GM18508 (cell line): ENCODE data around the gene TSNAX.
"Not testable (repeated sequence)": the region's sequence is repeated elsewhere in the genome, so short reads cannot be mapped to it uniquely, and the experiment has no call there.

Source experiments
- ATAC-seq: cut with Tn5 transposase; IDR thresholded peaks from one replicate; pipeline ENCODE4 v1.9.1; 2021; ENCODE audit warnings: moderate number of reproducible peaks; ENCODE audit not compliant: insufficient read depth, unreplicated experiment

Gene TSNAX

GRCh38 chr1:231528172-231529029 lies at the start of gene TSNAX:
TSS of gene TSNAX (plus strand) at chr1:231528669. CDS start at chr1:231528811, 142 bp downstream.
- ATAC-seq: peak; percentile 82

DNA sequence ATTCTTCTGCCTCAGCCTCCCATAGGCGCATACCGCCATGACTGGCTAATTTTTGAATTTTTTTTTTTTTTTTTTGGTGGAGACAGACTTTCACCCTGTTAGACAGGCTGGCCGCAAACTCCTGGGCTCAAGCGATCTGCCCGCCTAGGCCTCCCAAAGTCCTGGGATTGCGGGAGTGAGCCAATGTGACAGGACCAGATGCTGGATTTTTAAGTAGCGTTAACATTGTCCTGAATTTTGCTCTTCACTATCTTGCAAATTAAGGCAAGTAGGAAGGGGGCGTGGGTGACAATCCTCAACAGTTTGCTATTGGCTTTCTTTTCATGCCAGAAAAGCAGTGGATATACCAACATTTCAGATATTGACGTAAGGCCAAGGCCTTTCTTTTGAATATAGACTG lies 49.7 kb upstream of the TSNAX start:
- ATAC-seq: no peak

- no peak for ATAC-seq
Measured at GRCh38 chr1:231480008-231480407, 48.5 kb upstream of the TSNAX start.

DNA sequence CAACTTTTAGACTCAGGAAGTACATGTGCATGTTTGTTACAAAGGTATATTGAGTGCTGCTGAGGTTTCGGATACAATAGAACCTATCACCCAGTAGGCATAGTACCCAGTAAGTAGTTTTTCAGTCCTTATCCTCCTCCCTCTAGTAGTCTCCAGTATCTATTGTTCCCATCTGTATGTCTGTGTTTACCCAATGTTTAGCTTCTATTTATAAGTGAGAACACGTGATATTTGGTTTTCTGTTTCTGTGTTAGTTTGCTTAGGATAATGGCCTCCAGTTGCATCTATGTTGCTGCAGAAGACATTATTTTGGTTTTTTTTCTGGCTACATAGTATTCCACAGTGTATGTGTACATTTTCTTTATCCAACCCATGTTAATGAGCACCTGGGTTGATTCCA lies 47.2 kb upstream of the TSNAX start:
- ATAC-seq: no peak

DNA sequence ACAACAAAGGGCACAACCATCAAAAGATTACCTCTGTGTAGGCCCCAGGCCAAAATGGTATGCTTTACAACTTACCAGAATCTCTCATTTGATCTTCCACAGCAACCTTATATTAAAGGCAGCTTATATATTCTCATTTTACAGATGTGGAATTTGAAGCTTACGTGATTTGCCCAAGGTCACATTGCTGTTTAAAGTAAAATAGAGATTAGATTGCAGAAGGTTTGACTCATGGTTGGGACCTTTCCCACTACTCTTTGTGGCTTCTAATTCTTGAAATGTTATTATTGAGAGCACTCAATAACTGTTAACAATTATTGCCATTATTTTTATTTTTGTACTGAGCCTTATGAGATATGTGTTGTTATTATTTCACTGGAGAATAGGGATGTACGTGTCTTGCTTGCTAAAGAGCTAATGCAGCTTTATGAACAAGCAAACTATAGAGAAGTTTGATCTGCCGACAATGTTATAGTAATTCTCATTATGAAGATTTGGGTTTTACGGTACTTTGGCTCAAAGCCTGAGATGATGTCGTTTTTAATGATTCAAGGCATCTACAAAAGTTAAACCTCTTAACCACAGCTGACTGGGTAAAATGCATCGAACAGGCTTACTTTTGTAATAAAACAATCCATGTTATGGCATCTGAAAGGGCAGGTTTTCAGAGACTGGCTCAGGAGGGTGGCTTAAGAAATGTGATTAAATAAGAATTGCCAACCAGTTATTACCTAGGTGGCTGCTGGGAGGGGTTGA lies 43.3 kb upstream of the TSNAX start:
- no peak for ATAC-seq

DNA sequence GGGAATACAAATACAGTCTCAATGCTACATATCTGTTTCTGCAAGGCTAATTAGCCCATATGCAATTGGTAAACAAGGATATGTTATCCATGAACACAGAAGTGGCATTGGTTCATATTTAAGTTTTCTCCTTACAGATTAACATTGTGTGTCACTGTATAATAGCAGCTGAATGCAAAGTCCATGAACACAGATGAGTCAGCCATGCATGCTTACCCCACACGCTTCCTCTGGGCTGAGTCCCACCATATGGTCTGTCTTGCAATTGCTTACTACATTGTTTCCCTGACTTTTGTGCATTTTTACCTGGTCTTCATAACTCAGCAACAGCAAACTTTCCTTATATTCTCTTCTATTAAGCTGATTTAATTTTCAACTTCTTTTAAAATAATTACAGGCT lies 41.5 kb upstream of the TSNAX start:
- no peak for ATAC-seq

DNA sequence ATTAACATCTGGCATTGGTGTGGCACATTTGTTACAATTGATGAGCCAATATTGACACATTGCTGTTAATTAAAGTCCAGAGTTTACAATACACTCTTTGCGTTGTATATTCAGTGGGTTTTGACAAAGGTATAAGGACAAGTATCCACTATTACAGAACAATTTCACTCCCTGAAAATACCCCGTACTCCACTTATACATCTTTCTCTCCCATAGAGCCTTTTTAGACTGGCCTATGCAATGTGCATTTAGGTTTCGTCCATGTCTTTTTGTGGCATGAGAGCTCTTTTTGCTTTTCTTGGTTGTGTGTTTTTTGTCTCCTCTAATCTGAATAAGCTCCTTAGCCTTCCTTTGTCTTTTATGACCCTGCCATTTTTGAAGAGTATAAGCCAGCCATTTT lies 40.6 kb upstream of the TSNAX start:
- no peak for ATAC-seq

DNA sequence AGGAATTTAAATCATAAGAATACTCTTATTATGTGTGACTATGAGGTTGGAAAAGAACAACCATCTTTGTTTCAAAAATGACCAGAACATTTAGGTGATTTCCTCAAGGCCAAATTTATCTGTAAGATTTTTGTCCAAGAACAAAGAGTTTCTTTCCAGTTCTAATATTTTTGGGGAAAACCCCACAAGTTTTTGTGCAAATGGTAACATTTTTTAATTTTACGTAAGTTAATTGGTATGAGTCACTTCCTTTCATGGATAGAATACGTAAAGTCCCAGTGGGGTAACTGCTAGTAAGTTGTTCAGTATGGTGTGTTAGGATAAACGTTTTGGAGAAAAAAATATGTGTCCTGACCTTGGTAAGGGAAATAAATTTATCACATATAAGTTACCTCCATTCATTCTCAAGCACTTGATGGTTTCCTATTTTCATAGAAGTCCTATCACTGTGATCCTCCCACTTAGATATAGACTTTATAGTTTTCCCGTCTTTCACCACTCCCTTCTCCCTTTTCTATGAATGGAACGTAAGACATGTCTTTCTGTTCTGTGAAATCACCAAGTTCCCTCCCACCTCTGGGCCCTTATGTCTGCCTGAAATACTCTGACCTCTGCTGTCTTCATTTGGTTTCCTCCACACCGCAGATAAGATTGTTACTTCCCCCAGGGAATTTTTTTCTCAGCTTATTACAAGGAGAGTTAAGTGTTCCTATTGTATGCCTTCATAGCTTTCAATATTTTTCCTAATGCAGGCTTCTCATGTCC lies 34.9 kb upstream of the TSNAX start:
- ATAC-seq: no peak

DNA sequence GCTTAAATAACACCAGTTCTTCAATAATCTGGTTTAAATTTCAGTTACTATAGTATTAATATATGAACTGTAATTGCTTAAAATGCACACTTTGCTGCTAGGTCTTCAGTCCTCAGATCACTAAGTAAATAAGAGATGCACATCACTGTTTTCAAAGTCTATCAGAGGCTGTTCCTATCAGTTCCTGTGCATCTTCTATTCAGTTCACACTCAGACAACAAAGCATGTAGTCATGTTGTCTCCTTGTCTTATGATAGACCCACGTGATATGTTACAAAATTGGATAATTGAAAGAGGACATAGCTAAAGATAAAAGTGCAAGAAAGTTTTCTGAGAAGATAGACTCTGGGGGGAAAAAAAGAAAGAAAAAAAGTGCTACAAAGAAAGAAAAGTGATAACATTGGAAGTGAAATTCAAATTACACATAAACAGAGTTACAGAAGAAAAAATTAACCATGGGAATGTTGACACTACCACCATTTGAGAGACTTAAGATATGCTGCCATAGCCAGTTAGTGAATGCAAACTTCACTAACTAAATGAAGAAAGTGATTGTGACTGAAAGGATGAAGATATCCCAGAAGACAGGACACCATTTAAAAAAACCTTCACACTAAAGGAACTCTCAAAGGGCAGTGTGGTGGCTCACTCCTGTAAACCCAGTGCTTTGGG lies 33.9 kb upstream of the TSNAX start:
- no peak for ATAC-seq

DNA sequence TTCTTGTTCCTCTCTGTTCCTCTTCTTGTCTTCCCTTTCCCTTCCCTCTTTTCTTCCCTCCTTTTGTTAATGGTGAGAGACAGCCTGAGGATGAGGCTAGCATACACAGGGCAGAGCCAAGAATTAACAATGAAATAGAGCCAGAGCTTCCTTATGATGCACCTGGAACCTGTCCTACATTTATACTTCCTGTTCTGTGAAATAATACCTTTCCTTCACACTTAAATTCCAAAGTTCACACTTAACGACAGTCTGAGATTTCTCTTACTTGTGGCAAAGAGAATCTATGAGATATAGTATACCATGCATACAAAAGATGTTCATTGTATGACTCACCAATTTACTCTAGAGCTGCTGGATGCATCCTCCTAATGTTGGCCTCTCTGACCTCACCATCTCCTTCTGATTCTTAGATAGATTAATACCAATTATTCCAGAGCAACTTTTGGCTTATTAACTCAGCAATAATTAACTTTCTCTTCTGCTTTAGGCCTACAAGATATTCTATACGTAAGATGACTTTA lies 30.8 kb upstream of the TSNAX start:
- ATAC-seq: no peak

DNA sequence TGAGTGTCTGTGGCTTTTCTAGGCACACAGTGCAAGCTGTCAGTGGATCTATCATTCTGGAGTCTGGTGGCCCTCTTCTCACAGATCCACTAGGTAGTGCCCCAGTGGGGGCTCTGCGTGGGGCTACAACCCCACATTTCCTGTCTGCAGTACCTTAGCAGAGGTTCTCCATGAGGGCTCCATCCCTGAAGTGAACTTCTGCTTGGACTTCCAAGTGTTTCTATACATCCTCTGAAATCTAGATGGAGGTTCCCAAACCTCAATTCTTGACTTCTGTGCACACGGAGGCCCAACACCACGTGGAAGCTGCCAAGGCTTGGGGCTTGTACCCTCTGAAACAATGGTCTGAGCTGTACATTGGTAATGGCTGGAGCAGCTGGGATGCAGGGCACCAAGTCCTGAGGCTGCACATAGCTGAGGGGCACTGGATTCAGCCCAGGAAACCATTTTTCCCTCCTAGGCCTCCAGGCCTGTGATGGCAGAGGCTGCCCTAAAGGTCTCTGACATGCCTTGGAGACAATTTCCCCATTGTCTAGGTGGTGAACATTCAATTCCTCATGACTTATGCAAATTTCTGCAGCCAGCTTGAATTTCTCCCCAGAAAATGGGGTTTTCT lies 29.2 kb upstream of the TSNAX start:
- ATAC-seq: no peak

GRCh38 chr1:231500666-231501065 lies 27.8 kb upstream of the TSNAX start:
- no peak for ATAC-seq

GRCh38 chr1:231503168-231503567 lies 25.3 kb upstream of the TSNAX start:
- ATAC-seq: not testable (repeated sequence)

DNA sequence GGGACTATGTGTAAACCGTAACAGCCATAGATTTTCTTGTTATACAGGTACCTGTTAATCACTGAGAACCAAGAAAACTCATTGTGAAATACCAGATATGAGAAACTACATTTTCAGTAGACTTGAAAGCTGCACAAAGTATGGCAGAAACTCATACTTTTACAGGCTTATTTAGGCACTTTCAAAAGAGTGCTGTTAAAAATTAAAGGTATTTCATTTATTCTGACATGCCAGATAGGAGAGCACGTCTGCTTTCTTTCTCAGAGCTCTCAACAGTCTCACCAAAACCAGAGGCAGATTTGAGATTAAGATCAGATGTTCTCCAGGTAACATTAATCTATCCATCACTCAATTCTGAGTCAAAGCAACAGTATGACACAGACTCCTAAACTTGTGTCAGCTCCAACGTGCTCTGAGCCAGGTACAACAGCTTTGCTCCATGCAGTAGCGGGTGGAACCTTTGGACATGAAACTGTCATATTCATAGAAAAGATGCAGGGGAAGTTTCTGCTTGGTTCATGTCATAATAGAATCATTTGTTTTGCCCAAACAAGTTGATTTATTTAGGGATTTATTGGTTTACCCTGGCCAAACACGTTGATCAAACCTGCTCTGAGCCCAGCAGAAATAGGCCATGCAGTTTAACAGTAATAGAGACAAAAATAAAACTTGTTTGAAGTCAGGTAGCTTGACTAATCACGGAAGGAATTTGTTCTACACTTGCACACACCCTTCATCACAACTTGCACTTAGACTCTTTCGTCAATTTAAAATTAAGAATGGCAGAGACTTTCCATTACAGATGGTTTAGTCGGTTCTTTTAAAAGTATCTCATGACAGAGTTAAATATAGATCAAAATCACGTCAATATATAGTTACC lies 20.8 kb upstream of the TSNAX start:
- no peak for ATAC-seq

DNA sequence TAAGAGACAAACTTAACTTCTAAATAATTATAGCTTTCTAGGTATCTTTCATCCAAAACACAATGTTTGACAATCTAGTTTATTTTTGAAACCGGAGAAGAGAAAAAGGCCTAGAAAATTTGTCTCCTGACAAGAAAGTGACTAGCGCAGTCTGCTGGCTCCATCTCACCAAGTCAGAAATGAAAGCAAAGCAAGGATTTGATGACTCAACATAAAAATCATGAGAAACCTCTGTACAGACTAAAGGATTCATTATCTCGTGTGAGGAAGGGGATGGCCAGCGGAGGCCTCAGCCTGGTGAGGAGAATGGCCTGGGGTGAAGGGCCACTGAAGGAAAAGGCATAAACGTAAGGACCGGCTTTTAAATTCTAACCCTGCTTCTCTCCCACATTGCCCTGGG lies 20.0 kb upstream of the TSNAX start:
- no peak for ATAC-seq

- ATAC-seq: no peak
Measured at GRCh38 chr1:231508941-231509340, 19.5 kb upstream of the TSNAX start.

DNA sequence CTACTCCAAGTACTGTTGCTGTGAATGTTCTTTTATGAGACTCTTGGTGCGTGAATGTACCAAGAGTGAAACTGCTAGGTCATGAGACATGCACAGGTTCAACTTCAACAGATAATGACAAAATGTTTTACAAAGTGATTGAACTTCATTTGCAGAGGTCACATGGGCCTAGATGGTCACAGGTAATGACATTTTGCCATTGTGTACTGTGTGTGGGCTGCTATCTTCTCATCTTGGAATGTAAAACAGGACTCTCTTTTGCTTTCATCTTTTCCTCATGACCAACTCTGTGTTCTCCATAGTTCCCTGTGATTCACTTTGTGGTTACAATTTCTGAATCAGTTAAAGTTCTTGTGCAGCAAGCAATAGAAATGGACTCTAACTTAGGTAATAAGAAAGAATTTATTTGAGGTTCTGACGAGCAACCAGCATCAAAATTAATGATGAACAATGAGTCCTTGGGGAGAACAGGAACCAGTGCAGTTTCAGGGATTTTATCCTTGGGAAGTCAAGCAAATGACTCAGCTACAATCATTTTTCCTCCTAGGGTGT lies 16.2 kb upstream of the TSNAX start:
- no peak for ATAC-seq

DNA sequence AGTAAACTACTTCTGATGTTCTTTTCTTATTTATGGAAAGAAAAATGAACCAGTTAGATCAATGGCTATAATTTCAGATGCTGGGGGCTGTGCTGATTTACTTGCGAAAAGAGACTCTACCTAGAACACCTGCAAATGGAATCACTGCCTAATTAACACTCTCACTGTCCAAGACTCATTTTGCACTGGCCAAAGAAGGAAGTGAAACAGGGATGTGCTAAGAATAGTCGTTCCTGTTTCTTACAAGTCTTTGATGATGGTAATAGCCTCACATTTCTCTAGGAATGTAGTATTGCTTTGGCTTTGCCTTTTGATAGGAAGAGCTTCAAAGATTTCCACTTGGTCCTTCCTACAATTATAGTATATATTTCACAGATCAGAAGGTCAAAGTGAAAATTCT lies 12.7 kb upstream of the TSNAX start:
- ATAC-seq: no peak
